ENCODE results near the gene KCNMA1.

DNA sequence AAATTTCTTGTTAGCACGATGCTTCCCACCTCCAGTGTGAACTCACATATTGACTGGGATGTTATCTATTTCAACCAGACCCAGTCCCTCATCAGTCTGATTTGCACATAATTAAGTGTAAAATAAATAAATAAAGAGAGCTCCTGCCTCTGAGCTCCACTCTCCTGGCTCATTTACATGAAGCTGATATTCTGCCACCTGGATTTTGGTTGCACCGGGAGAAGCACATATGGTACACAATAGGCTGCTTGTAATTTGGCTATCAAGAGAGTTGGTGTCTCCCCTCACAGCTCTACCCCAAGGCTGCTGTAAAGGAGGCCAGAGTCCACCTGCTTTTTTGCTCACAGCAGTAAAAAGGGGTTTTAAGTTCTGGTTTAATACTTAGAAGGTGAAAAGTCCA is 610.5 kb downstream of the KCNMA1 start:
- TF ChIP-seq REST (IDR thresholded peaks at IDR 0.05; ENCODE audit: low read depth) (no peak), RAD21 (IDR thresholded peaks at IDR 0.05; ENCODE audit: low read depth) (no peak)

All from Ishikawa (cell line).